A549 (cell line): Measurements from ENCODE around the gene DEDD2.

ENCODE experiments used
- CBX2 ChIP-seq: fragments of 200-600 bp; sonication (generic); IDR thresholded peaks from 2 replicates; pipeline ENCODE4 v1.6.1; 2016; ENCODE audit warnings: low read depth, mild to moderate bottlenecking, borderline replicate concordance
- CTCF ChIP-seq: fragments of >200 bp; sonication (Bioruptor Twin); formaldehyde crosslinking; IDR thresholded peaks from 3 replicates; pipeline ENCODE4 v1.5.1; 2016
- ESRRA ChIP-seq: fragments of 150-350 bp; IDR thresholded peaks from 2 replicates; pipeline ENCODE4 v1.6.1; 2014; ENCODE audit warnings: mild to moderate bottlenecking, low read length, borderline replicate concordance
- HDAC2 ChIP-seq: fragments of 200-600 bp; sonication (generic); IDR thresholded peaks from 2 replicates; pipeline ENCODE4 v1.6.1; 2016
- POLR2A ChIP-seq: IDR thresholded peaks from 2 replicates; pipeline ENCODE4 v1.6.1; 2012; ENCODE audit warnings: mild to moderate bottlenecking, low read length
- POLR2AphosphoS2 ChIP-seq: conservative IDR thresholded peaks from 2 replicates; pipeline ENCODE4 v1.6.1; 2012; ENCODE audit warnings: low read length, improper control_type of control experiment, inconsistent platforms
- ZFP36 ChIP-seq: fragments of 450-650 bp; IDR thresholded peaks from 2 replicates; pipeline ENCODE4 v1.6.1; 2014; ENCODE audit warnings: borderline replicate concordance; ENCODE audit not compliant: partially characterized antibody

DNA sequence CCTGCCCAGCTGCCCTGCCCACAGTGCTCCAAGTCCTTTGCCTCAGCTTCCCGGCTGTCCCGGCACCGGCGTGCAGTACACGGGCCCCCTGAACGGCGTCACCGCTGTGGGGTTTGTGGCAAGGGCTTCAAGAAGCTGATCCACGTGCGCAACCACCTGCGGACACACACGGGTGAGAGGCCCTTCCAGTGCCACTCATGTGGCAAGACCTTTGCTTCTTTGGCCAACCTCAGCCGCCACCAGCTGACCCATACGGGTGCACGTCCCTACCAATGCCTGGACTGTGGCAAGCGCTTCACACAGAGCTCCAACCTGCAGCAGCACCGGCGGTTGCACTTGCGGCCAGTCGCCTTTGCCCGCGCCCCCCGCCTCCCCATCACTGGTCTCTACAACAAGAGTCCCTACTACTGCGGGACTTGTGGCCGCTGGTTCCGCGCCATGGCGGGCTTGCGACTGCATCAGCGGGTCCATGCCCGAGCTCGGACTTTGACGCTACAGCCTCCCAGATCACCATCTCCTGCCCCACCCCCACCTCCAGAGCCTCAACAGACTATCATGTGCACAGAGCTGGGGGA is 8.3 kb upstream of the DEDD2 start:
- TF ChIP-seq CTCF, result no peak
- no peak for TF ChIP-seq HDAC2
- TF ChIP-seq POLR2A, result no peak
- no peak for TF ChIP-seq POLR2AphosphoS2
- no peak for TF ChIP-seq ESRRA
- no peak for TF ChIP-seq CBX2
- no peak for TF ChIP-seq ZFP36
